OCI-LY1 (cell line): Measurements from ENCODE around the gene CALY.

Experiments
- H2AFZ ChIP-seq: fragments of 200-600 bp; sonication (generic), shearing (Covaris generic); 2 replicates; pipeline ENCODE4 v1.6.0; 2014; ENCODE audit warnings: antibody characterized with exemption, mild to moderate bottlenecking, low read length
- H3F3A ChIP-seq: fragments of 200-600 bp; sonication (generic), shearing (Covaris generic); 2 replicates; pipeline ENCODE4 v1.6.0; 2014; ENCODE audit warnings: mild to moderate bottlenecking, antibody characterized with exemption, low read length, moderate library complexity; ENCODE audit not compliant: insufficient read depth
- H3K27ac ChIP-seq: fragments of 200-600 bp; sonication (generic); 2 replicates; pipeline ENCODE4 v1.5.1; 2014; ENCODE audit warnings: low read length, mixed run types, mild to moderate bottlenecking, low read depth; ENCODE audit not compliant: poor library complexity, severe bottlenecking
- H3K27me3 ChIP-seq: fragments of 200-600 bp; sonication (generic); 2 replicates; pipeline ENCODE4 v1.6.0; 2014; ENCODE audit warnings: antibody characterized with exemption, mild to moderate bottlenecking, low read length, moderate library complexity; ENCODE audit not compliant: insufficient read depth
- H3K36me3 ChIP-seq: fragments of 200-600 bp; sonication (generic); 2 replicates; pipeline ENCODE4 v1.6.1; 2014; ENCODE audit warnings: mild to moderate bottlenecking, antibody characterized with exemption, low read length, moderate library complexity, mixed read lengths; ENCODE audit not compliant: insufficient read depth
- H3K4me1 ChIP-seq: fragments of 200-600 bp; sonication (generic); 2 replicates; pipeline ENCODE4 v1.5.1; 2014; ENCODE audit warnings: mild to moderate bottlenecking, low read length, moderate library complexity; ENCODE audit not compliant: insufficient read depth, severe bottlenecking
- H3K4me2 ChIP-seq: fragments of 200-600 bp; sonication (generic), shearing (Covaris generic); 2 replicates; pipeline ENCODE4 v1.6.1; 2014; ENCODE audit warnings: low read length
- H3K4me3 ChIP-seq: fragments of 200-600 bp; sonication (generic); 2 replicates; pipeline ENCODE4 v1.5.1; 2014; ENCODE audit warnings: low read length, low read depth, mild to moderate bottlenecking, mixed read lengths; ENCODE audit not compliant: poor library complexity, severe bottlenecking
- H3K79me2 ChIP-seq: fragments of 200-600 bp; shearing (Covaris generic); 2 replicates; pipeline ENCODE4 v1.6.1; 2016; ENCODE audit warnings: mixed run types, low read length, mixed read lengths; ENCODE audit not compliant: insufficient read depth
- H3K9ac ChIP-seq: fragments of 200-600 bp; sonication (generic), shearing (Covaris generic); 2 replicates; pipeline ENCODE4 v1.6.1; 2014; ENCODE audit warnings: mild to moderate bottlenecking, low read length, mixed read lengths
- H3K9me2 ChIP-seq: fragments of 200-600 bp; sonication (generic), shearing (Covaris generic); 2 replicates; pipeline ENCODE4 v1.6.1; 2014; ENCODE audit warnings: low read depth, mild to moderate bottlenecking, low read length, mixed read lengths
- H3K9me3 ChIP-seq: fragments of 200-600 bp; shearing (Covaris generic); 2 replicates; pipeline ENCODE4 v1.6.1; 2014; ENCODE audit warnings: low read length, mixed read lengths
- H4K20me1 ChIP-seq: fragments of 200-600 bp; sonication (generic), shearing (Covaris generic); 2 replicates; pipeline ENCODE4 v1.6.0; 2016; ENCODE audit warnings: mild to moderate bottlenecking, low read length; ENCODE audit not compliant: insufficient read depth
- EZH2 ChIP-seq: fragments of 200-600 bp; sonication (generic), shearing (Covaris generic); IDR thresholded peaks from 2 replicates; pipeline ENCODE4 v1.8.0; 2017; ENCODE audit warnings: borderline replicate concordance, mixed run types, mild to moderate bottlenecking, antibody characterized with exemption, low read length, moderate library complexity, mixed read lengths
- TF ChIP-seq, protein P1 (sequence below): fragments of 200-600 bp; sonication (generic), shearing (Covaris generic); IDR thresholded peaks from 2 replicates; pipeline ENCODE4 v1.5.1; 2017; ENCODE audit warnings: mild to moderate bottlenecking, antibody characterized with exemption, low read length, moderate library complexity, mixed read lengths

Gene CALY

DNA sequence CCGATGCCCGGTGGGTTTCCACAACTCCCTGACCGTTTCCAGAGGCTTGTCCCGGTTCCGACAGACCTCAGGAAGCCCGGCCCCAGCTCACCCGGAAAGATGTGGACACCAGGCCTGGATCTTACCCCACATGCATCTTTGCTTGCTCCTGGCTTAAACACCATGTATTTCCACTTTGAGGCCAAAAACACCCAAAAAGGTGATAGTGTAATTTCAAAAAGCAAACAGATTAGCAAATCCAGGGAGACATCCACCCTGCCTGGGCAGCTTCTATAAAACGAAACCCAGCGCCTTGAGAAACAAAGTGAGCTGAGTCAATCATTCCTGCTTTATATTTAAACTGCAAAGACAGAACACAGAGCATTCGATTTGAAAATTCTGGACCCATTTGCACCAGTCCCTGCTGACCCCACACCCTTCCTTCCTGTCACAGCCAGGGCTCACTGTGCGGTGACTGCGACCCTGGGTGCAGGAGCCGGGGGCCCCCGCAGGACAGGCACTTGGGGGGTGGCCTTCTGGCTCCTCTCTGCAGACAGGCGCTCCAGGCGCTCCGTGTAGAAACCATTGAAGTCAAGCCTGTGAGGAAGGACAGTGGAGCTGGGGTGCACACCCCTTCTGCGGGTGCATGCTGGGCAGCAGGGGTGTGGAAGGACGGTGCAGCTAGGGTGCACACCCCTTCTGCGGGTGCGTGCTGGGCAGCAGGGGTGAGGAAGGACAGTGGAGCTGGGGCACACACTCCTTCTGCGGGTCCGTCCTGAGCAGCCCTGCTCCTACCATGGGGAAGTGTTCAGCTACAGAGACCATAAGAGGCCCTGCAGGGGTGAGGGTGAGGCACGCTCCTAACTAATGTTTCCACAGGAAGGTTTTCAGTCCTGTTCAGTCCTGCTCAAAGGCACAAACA is 57.1 kb downstream of the CALY start:
- peaks cover 36% of the 10 kb centered on the region for H3K36me3 ChIP-seq
- H3K4me3 ChIP-seq: no peak overlapping the region
- H3K79me2 ChIP-seq: no peaks in the 10 kb centered on the region
- H2AFZ ChIP-seq: no peak overlapping the region
- H4K20me1 ChIP-seq: no peaks in the 10 kb centered on the region
- H3K9ac ChIP-seq: no peak overlapping the region
- H3K9me3 ChIP-seq: no peaks in the 10 kb centered on the region
- H3K9me2 ChIP-seq: no peaks in the 10 kb centered on the region
- H3K27me3 ChIP-seq: no peaks in the 10 kb centered on the region
- H3K4me2 ChIP-seq: no peak overlapping the region
- H3K4me1 ChIP-seq: peaks cover 13% of the 10 kb centered on the region
- no peaks in the 10 kb centered on the region for H3F3A ChIP-seq
- no peak overlapping the region for H3K27ac ChIP-seq
- no peak for TF ChIP-seq EZH2
- TF ChIP-seq, protein P1, sequence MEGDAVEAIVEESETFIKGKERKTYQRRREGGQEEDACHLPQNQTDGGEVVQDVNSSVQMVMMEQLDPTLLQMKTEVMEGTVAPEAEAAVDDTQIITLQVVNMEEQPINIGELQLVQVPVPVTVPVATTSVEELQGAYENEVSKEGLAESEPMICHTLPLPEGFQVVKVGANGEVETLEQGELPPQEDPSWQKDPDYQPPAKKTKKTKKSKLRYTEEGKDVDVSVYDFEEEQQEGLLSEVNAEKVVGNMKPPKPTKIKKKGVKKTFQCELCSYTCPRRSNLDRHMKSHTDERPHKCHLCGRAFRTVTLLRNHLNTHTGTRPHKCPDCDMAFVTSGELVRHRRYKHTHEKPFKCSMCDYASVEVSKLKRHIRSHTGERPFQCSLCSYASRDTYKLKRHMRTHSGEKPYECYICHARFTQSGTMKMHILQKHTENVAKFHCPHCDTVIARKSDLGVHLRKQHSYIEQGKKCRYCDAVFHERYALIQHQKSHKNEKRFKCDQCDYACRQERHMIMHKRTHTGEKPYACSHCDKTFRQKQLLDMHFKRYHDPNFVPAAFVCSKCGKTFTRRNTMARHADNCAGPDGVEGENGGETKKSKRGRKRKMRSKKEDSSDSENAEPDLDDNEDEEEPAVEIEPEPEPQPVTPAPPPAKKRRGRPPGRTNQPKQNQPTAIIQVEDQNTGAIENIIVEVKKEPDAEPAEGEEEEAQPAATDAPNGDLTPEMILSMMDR: no peak

DNA sequence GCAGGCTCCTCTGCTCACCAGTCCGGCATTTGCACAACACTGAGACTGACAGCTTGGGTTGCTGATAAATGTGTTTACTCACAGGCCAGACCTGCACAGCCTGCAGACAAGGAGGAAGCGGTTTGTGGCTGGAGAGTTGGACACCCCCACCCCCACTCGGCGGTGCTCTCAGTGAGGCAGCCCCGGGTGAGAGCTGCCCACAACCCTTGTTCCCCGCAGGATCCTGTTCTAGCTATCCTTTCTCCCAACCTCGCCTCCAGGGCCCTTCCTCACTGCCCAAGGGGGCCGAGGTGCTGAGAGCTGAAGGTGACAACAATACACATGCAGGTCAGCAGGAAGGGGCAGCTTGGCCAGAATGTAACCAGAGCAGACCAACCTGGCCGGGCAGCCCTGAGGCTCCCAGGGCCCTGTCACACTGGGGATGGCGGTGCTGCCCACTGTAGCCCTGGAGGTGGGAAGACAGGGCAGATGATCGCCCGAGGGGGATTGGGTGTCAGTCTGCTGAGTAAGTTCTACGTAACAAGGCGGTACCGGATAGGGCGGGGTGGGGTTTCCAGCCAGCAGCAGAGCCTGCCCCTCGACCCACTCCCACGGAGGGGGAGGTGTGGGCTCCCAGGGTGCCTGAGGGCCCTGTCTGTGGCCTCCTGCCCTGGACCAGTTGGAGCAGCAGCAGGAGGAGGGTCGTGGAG is 58.0 kb downstream of the CALY start:
- H3K36me3 ChIP-seq: peaks cover 30% of the 10 kb centered on the region

DNA sequence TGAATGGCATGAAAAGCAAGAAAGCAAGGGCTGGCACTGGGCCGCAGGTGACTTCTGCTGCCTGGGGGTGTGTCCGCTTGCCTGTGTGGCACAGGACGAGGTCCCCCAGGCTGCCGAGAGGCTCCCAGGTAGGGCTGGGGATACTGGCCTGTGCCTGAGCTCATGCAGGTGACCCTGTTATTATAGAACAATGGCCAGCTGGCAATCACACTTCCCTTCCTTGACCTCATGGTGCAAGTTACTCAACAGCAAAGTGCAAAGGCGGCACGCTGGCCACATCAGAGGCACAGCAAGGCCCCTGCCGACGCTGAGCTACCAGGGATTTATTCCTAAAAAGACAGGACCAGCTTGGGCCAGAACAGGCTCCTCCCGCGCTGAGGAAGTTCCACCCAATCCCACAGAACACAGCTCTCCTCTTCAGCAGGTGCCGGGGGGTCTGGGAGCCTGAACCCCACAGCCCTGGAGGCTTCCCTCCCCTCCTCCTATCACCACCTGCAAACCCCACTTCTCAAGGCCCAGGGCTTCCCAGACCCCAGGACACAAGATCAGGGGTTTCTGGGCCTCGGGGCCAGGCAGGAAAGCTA is 58.6 kb downstream of the CALY start:
- no peak overlapping the region for H3K4me2 ChIP-seq
- H3K9ac ChIP-seq: no peak overlapping the region
- no peaks in the 10 kb centered on the region for H3K79me2 ChIP-seq
- no peaks in the 10 kb centered on the region for H3K9me2 ChIP-seq
- peaks cover 13% of the 10 kb centered on the region for H3K4me1 ChIP-seq
- H2AFZ ChIP-seq: no peak overlapping the region
- no peaks in the 10 kb centered on the region for H4K20me1 ChIP-seq
- no peak for TF ChIP-seq EZH2
- TF ChIP-seq, protein P1: no peak
- no peaks in the 10 kb centered on the region for H3K9me3 ChIP-seq
- H3K4me3 ChIP-seq: no peak overlapping the region
- no peaks in the 10 kb centered on the region for H3F3A ChIP-seq
- no peak overlapping the region for H3K27ac ChIP-seq
- no peaks in the 10 kb centered on the region for H3K27me3 ChIP-seq
- H3K36me3 ChIP-seq: peaks cover 27% of the 10 kb centered on the region

More for the DNA sequence above, 58.0 kb downstream of the CALY start:
- H4K20me1 ChIP-seq: no peaks in the 10 kb centered on the region
- H3K27ac ChIP-seq: no peak overlapping the region
- H3K4me3 ChIP-seq: no peak overlapping the region
- H3K9ac ChIP-seq: no peak overlapping the region
- H3K9me2 ChIP-seq: no peaks in the 10 kb centered on the region
- no peak for TF ChIP-seq EZH2
- TF ChIP-seq, protein P1: no peak
- no peaks in the 10 kb centered on the region for H3F3A ChIP-seq
- H2AFZ ChIP-seq: no peak overlapping the region
- no peaks in the 10 kb centered on the region for H3K27me3 ChIP-seq
- no peak overlapping the region for H3K4me2 ChIP-seq
- no peaks in the 10 kb centered on the region for H3K9me3 ChIP-seq
- peaks cover 13% of the 10 kb centered on the region for H3K4me1 ChIP-seq
- H3K79me2 ChIP-seq: no peaks in the 10 kb centered on the region
